ENCODE data around the gene RIC3.

RIC3 gene

GRCh38 chr11:8149726-8150125 is 19.1 kb downstream of the RIC3 start:
- no peak for DNase-seq (ENCODE audit: extremely low spot score)
- ChIA-PET POLR2A (no interaction called here), CTCF (no interaction called here)
- TF ChIP-seq L3MBTL2 (conservative IDR thresholded peaks at IDR 0.05) (no peak), SUZ12 (IDR thresholded peaks at IDR 0.05) (no peak), FOXM1 (IDR thresholded peaks at IDR 0.05; ENCODE audit: borderline replicate concordance) (no peak), ZNF384 (IDR thresholded peaks at IDR 0.05) (no peak), LEF1 (IDR thresholded peaks at IDR 0.05; ENCODE audit: borderline replicate concordance) (no peak), FOXK2 (IDR thresholded peaks at IDR 0.05) (no peak), CTBP1 (IDR thresholded peaks at IDR 0.05; ENCODE audit: borderline replicate concordance) (no peak), BHLHE40 (IDR thresholded peaks at IDR 0.05; ENCODE audit: borderline replicate concordance) (no peak), FOXA1 (IDR thresholded peaks at IDR 0.05) (no peak), SP1 (IDR thresholded peaks at IDR 0.05) (no peak)

GRCh38 chr11:8138526-8138925 is 30.3 kb downstream of the RIC3 start:
- CTCF ChIA-PET = interaction anchor here (0.6 kb wide), 1 partner anchor 20 kb away, joined by 3 read pairs; no protein-coding TSS in a partner anchor
- TF ChIP-seq FOXM1 (IDR thresholded peaks at IDR 0.05; ENCODE audit: borderline replicate concordance) (no peak), HDGF (IDR thresholded peaks at IDR 0.05; ENCODE audit: borderline replicate concordance) (no peak), ZNF384 (IDR thresholded peaks at IDR 0.05) (no peak), BHLHE40 (IDR thresholded peaks at IDR 0.05; ENCODE audit: borderline replicate concordance) (no peak), CTBP1 (IDR thresholded peaks at IDR 0.05; ENCODE audit: borderline replicate concordance) (no peak), FOXA1 (IDR thresholded peaks at IDR 0.05) (no peak), SP1 (IDR thresholded peaks at IDR 0.05) (no peak), SUZ12 (IDR thresholded peaks at IDR 0.05) (no peak), PKNOX1 (IDR thresholded peaks at IDR 0.05) (no peak), NFRKB (IDR thresholded peaks at IDR 0.05) (no peak), TARDBP (IDR thresholded peaks at IDR 0.05) (no peak), ELF4 (IDR thresholded peaks at IDR 0.05) (no peak), L3MBTL2 (conservative IDR thresholded peaks at IDR 0.05) (no peak), LEF1 (IDR thresholded peaks at IDR 0.05; ENCODE audit: borderline replicate concordance) (no peak), FOXK2 (IDR thresholded peaks at IDR 0.05) (no peak), ARNT (IDR thresholded peaks at IDR 0.05) (no peak)
- POLR2A ChIA-PET = no interaction called here
- no peak for DNase-seq (ENCODE audit: extremely low spot score)

- ChIA-PET POLR2A (no interaction called here), CTCF (no interaction called here)
- DNase-seq (ENCODE audit: extremely low spot score) = no peak
- TF ChIP-seq FOXA1 (IDR thresholded peaks at IDR 0.05) (no peak), FOXM1 (IDR thresholded peaks at IDR 0.05; ENCODE audit: borderline replicate concordance) (no peak)
These were observed 41.4 kb downstream of the RIC3 start for GRCh38 chr11:8127447-8127846.

GRCh38 chr11:8126649-8127289 is 42.1 kb downstream of the RIC3 start:
- no peak for DNase-seq (ENCODE audit: extremely low spot score)
- CTCF ChIA-PET = no interaction called here
- TF ChIP-seq ELF4 (IDR thresholded peaks at IDR 0.05) = no peak
- TF ChIP-seq ARNT (IDR thresholded peaks at IDR 0.05) = no peak
- no peak for TF ChIP-seq L3MBTL2 (conservative IDR thresholded peaks at IDR 0.05)
- POLR2A ChIA-PET = no interaction called here

GRCh38 chr11:8122173-8122764 is 46.6 kb downstream of the RIC3 start:
- ChIA-PET POLR2A (no interaction called here), CTCF (interaction anchor here (1.5 kb wide), 1 partner anchor 23 kb away, joined by 4 read pairs; no protein-coding TSS in a partner anchor)
- TF ChIP-seq SUZ12 (IDR thresholded peaks at IDR 0.05) (no peak), FOXM1 (IDR thresholded peaks at IDR 0.05; ENCODE audit: borderline replicate concordance) (no peak), ELF4 (IDR thresholded peaks at IDR 0.05) (no peak), FOXK2 (IDR thresholded peaks at IDR 0.05) (no peak), TARDBP (IDR thresholded peaks at IDR 0.05) (no peak), PKNOX1 (IDR thresholded peaks at IDR 0.05) (no peak), FOXA1 (IDR thresholded peaks at IDR 0.05) (no peak), ZNF384 (IDR thresholded peaks at IDR 0.05) (no peak), BHLHE40 (IDR thresholded peaks at IDR 0.05; ENCODE audit: borderline replicate concordance) (no peak), ARNT (IDR thresholded peaks at IDR 0.05) (no peak), CTBP1 (IDR thresholded peaks at IDR 0.05; ENCODE audit: borderline replicate concordance) (no peak), NFRKB (IDR thresholded peaks at IDR 0.05) (no peak), L3MBTL2 (conservative IDR thresholded peaks at IDR 0.05) (no peak), HDGF (IDR thresholded peaks at IDR 0.05; ENCODE audit: borderline replicate concordance) (no peak), LEF1 (IDR thresholded peaks at IDR 0.05; ENCODE audit: borderline replicate concordance) (no peak), SP1 (IDR thresholded peaks at IDR 0.05) (no peak)
- no peak for DNase-seq (ENCODE audit: extremely low spot score)

GRCh38 chr11:8111636-8112035 is 57.2 kb downstream of the RIC3 start:
- ChIA-PET POLR2A (no interaction called here), CTCF (no interaction called here)
- DNase-seq (ENCODE audit: extremely low spot score) = no peak
- TF ChIP-seq ARNT (IDR thresholded peaks at IDR 0.05) = no peak
- TF ChIP-seq FOXM1 (IDR thresholded peaks at IDR 0.05; ENCODE audit: borderline replicate concordance) = no peak
- TF ChIP-seq FOXA1 (IDR thresholded peaks at IDR 0.05) = no peak
- no peak for TF ChIP-seq TARDBP (IDR thresholded peaks at IDR 0.05)
- TF ChIP-seq CTBP1 (IDR thresholded peaks at IDR 0.05; ENCODE audit: borderline replicate concordance) = no peak
- TF ChIP-seq BHLHE40 (IDR thresholded peaks at IDR 0.05; ENCODE audit: borderline replicate concordance) = no peak
- TF ChIP-seq NFRKB (IDR thresholded peaks at IDR 0.05) = no peak
- no peak for TF ChIP-seq FOXK2 (IDR thresholded peaks at IDR 0.05)
- no peak for TF ChIP-seq LEF1 (IDR thresholded peaks at IDR 0.05; ENCODE audit: borderline replicate concordance)
- no peak for TF ChIP-seq HDGF (IDR thresholded peaks at IDR 0.05; ENCODE audit: borderline replicate concordance)
- no peak for TF ChIP-seq SP1 (IDR thresholded peaks at IDR 0.05)
- no peak for TF ChIP-seq SUZ12 (IDR thresholded peaks at IDR 0.05)
- TF ChIP-seq ELF4 (IDR thresholded peaks at IDR 0.05) = no peak
